ENCODE measurements around the gene MYO15A. TPM values are rescaled to one million over a fixed set of nuclear protein-coding genes. Genes with fewer than 3 reads are reported as not detected.

MYO15A gene
- total RNA-seq, 1 experiment from 2014 or later, result 0.36 TPM

DNA sequence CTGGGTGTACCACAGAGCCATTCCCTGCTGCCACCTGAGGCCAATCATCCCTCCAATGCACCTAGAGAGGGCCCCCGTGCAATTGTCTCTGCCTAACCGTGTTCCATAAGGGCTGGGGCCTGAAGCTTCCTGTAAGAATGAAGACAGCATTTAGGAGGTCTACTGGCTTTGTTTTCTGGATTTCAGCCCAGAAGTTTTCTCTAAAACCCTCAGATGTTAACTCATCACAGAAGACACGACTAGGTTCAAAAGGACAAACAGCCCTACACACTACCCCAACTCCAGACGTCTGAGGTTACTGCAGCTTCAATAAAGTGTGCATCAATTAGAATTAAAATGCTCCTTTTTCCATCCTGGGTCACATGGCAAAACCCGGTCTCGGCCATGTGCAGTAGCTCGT is 31.6 kb upstream of the MYO15A start:
- POLR2A ChIA-PET, result no interaction called here

DNA sequence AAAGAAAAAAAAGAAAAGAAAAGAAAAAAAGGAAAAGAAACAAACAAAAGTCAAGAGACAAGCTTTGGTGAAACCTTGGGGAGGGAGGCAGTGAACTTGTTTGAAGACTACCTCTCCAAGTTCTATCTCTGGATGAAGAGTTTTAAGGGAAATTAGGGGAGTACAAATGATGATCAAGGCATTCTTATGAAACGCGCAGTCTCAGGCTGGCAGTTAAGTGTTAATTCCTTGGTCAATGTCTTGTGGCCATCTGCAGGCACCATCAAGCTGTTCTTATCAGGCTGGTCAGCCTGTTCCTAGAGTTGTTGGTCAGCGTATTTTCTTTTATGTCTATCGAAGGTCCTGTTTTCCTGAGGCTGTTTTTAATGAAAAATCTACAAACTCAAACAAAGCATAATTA is 29.0 kb upstream of the MYO15A start:
- Histone ChIP-seq H3K36me3 (ENCODE audit: control insufficient read depth, insufficient read depth, low read length) (no peaks in the 10 kb centered on the region), H3K4me3 (ENCODE audit: low read depth in 2 of 2, low read length in 2 of 2) (no peak overlapping the region), H3K4me1 (ENCODE audit: control insufficient read depth, insufficient read depth, low read length) (no peaks in the 10 kb centered on the region), H3K9me3 (ENCODE audit: control insufficient read depth, insufficient read depth, low read depth, low read length) (no peaks in the 10 kb centered on the region), H3K27ac (ENCODE audit: low read length) (no peak overlapping the region), H3K27me3 (ENCODE audit: control insufficient read depth, insufficient read depth, low read length) (no peaks in the 10 kb centered on the region)
- ChIA-PET CTCF (no interaction called here), POLR2A (interaction anchor here (0.6 kb wide), 2 partner anchors 32 to 38 kb away, joined by 3 to 13 read pairs; no protein-coding TSS in a partner anchor)
- intact Hi-C loops (cut with micrococcal nuclease; ENCODE audit: unreplicated experiment), result no loop called here
- ATAC-seq (no peak), DNase-seq (ENCODE audit: low read depth, low spot score) (no peak)
- in situ Hi-C loops (cut with HindIII; ENCODE audit: low pct_unique_long_range_greater_than_20kb, low sequenced_read_pairs), result no loop called here
- no TSS peak for BruUV-seq (replicated peaks)
- TF ChIP-seq REST (IDR thresholded peaks at IDR 0.05; ENCODE audit: insufficient read depth in 1 of 2, low read depth in 2 of 2, low read length in 1 of 2) (no peak), TCF7L2 (IDR thresholded peaks at IDR 0.05; ENCODE audit: low read depth, low read length) (no peak), POLR2AphosphoS5 (IDR thresholded peaks at IDR 0.05; ENCODE audit: low read depth, low read length) (no peak), SIN3A (IDR thresholded peaks at IDR 0.05; ENCODE audit: borderline replicate concordance, insufficient read depth, low read depth, low read length) (no peak)
- TF ChIP-seq, protein P1, sequence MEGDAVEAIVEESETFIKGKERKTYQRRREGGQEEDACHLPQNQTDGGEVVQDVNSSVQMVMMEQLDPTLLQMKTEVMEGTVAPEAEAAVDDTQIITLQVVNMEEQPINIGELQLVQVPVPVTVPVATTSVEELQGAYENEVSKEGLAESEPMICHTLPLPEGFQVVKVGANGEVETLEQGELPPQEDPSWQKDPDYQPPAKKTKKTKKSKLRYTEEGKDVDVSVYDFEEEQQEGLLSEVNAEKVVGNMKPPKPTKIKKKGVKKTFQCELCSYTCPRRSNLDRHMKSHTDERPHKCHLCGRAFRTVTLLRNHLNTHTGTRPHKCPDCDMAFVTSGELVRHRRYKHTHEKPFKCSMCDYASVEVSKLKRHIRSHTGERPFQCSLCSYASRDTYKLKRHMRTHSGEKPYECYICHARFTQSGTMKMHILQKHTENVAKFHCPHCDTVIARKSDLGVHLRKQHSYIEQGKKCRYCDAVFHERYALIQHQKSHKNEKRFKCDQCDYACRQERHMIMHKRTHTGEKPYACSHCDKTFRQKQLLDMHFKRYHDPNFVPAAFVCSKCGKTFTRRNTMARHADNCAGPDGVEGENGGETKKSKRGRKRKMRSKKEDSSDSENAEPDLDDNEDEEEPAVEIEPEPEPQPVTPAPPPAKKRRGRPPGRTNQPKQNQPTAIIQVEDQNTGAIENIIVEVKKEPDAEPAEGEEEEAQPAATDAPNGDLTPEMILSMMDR (IDR thresholded peaks at IDR 0.05), result no peak

More for the DNA sequence above, 31.6 kb upstream of the MYO15A start:
- intact Hi-C loops (cut with micrococcal nuclease; ENCODE audit: unreplicated experiment) (no loop called here), in situ Hi-C loops (cut with HindIII; ENCODE audit: low pct_unique_long_range_greater_than_20kb, low sequenced_read_pairs) (no loop called here)
- DNase-seq (ENCODE audit: low read depth, low spot score) (no peak), ATAC-seq (no peak)
- TF ChIP-seq SIN3A (IDR thresholded peaks at IDR 0.05; ENCODE audit: borderline replicate concordance, insufficient read depth, low read depth, low read length), result no peak
- no peak for TF ChIP-seq POLR2AphosphoS5 (IDR thresholded peaks at IDR 0.05; ENCODE audit: low read depth, low read length)
- TF ChIP-seq, protein P1 (IDR thresholded peaks at IDR 0.05), result no peak
- TF ChIP-seq REST (IDR thresholded peaks at IDR 0.05; ENCODE audit: insufficient read depth in 1 of 2, low read depth in 2 of 2, low read length in 1 of 2), result no peak
- TF ChIP-seq TCF7L2 (IDR thresholded peaks at IDR 0.05; ENCODE audit: low read depth, low read length), result no peak
- no peaks in the 10 kb centered on the region for H3K36me3 ChIP-seq (ENCODE audit: control insufficient read depth, insufficient read depth, low read length)
- H3K4me1 ChIP-seq (ENCODE audit: control insufficient read depth, insufficient read depth, low read length), result no peaks in the 10 kb centered on the region
- H3K27me3 ChIP-seq (ENCODE audit: control insufficient read depth, insufficient read depth, low read length), result no peaks in the 10 kb centered on the region
- no peak overlapping the region for H3K27ac ChIP-seq (ENCODE audit: low read length)
- BruUV-seq (replicated peaks), result no TSS peak
- CTCF ChIA-PET, result no interaction called here
- no peaks in the 10 kb centered on the region for H3K9me3 ChIP-seq (ENCODE audit: control insufficient read depth, insufficient read depth, low read depth, low read length)
- no peak overlapping the region for H3K4me3 ChIP-seq (ENCODE audit: low read depth in 2 of 2, low read length in 2 of 2)

Measured in Panc1 (cell line).